ENCODE data around the gene UCN3.

UCN3 gene

GRCh38 chr10:5364374-5364773, 392 bp upstream of the UCN3 start:
- DNase-seq (ENCODE audit: extremely low read depth, low read depth), result no peak
- TF ChIP-seq, protein P1, sequence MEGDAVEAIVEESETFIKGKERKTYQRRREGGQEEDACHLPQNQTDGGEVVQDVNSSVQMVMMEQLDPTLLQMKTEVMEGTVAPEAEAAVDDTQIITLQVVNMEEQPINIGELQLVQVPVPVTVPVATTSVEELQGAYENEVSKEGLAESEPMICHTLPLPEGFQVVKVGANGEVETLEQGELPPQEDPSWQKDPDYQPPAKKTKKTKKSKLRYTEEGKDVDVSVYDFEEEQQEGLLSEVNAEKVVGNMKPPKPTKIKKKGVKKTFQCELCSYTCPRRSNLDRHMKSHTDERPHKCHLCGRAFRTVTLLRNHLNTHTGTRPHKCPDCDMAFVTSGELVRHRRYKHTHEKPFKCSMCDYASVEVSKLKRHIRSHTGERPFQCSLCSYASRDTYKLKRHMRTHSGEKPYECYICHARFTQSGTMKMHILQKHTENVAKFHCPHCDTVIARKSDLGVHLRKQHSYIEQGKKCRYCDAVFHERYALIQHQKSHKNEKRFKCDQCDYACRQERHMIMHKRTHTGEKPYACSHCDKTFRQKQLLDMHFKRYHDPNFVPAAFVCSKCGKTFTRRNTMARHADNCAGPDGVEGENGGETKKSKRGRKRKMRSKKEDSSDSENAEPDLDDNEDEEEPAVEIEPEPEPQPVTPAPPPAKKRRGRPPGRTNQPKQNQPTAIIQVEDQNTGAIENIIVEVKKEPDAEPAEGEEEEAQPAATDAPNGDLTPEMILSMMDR (IDR thresholded peaks at IDR 0.05; ENCODE audit: low read depth, low read length), result no peak

DNA sequence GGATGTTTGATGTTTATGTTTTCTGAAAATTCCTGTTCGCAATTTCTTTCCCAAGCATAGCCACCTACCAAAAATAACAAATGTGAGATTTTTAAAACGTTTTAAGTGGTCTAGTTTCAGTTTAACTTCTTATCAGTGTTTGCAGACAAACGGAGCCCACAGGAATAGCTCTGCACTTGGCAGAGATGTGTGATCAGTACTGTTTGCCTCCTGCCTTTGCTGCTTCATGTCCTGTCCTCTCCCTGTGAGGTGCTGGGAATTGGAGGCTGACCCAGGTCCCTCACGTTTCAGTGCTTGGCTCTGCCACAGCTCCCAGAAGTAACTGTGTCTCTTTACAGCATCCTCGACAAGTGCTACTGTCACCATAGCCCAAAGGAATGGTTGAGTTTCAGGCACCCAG, 1.2 kb downstream of the UCN3 start:
- no peak for DNase-seq (ENCODE audit: extremely low read depth, low read depth)
- TF ChIP-seq, protein P1 (IDR thresholded peaks at IDR 0.05; ENCODE audit: low read depth, low read length), result no peak

GRCh38 chr10:5369362-5370158, 4.8 kb downstream of the UCN3 start:
- DNase-seq (ENCODE audit: extremely low read depth, low read depth), result no peak
- TF ChIP-seq, protein P1 (IDR thresholded peaks at IDR 0.05; ENCODE audit: low read depth, low read length), result no peak

GRCh38 chr10:5370493-5371352, 6.0 kb downstream of the UCN3 start:
- no peak for DNase-seq (ENCODE audit: extremely low read depth, low read depth)
- TF ChIP-seq, protein P1 (IDR thresholded peaks at IDR 0.05; ENCODE audit: low read depth, low read length), result no peak

DNA sequence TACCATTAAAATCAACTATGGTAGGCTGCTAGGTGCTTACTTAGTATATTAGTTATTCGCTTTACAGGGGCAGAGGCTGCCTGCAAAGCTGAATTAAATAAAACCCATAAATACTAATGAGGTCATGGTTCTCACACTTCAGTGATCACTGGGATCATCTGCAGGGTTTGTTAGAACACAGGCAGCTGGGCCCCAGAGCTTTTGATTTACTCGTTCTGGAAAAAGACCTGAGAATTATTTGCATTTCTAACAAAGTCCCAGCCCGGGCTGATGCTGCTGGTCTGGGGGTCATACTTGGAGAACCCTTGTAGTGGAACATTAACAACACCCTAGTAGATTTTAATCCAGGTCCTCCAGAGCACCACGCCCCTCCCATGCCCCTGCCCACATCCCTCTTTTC, 8.5 kb downstream of the UCN3 start:
- DNase-seq (ENCODE audit: extremely low read depth, low read depth), result no peak
- TF ChIP-seq, protein P1 (IDR thresholded peaks at IDR 0.05; ENCODE audit: low read depth, low read length), result no peak

DNA sequence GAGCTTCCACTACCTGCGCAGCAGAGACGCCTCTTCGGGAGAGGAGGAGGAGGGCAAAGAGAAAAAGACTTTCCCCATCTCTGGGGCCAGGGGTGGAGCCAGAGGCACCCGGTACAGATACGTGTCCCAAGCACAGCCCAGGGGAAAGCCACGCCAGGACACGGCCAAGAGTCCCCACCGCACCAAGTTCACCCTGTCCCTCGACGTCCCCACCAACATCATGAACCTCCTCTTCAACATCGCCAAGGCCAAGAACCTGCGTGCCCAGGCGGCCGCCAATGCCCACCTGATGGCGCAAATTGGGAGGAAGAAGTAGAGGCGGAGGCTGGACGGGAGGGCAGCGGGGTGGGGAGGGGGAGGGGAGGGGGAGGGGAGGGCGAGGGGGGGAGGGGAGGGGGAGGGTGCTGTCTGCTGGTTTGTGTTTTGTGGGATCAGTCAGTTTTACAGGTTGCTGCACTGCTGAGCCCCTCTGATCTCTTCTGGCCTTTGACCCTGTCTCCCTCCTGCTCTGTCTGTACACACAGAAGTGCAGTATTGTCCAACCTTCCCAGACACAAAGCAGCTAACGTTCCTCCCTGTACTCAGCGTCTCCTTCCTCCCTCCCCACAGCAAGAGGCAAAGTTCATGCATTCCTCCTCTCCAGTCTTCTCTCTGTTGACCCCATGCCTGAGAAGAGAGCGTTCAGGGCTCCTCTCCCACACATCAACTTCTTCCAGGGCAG, 9.3 kb downstream of the UCN3 start:
- DNase-seq (ENCODE audit: extremely low read depth, low read depth), result no peak
- TF ChIP-seq, protein P1 (IDR thresholded peaks at IDR 0.05; ENCODE audit: low read depth, low read length), result no peak

All from AG09319 (cell line).